Measurements from ENCODE around the gene TBCE. TPM values are rescaled to one million over a fixed set of nuclear protein-coding genes. Genes with fewer than 3 reads are reported as not detected.
A peak's percentile ranks its signal among the peaks of the same experiment; 100 is the strongest.
"Not testable (repeated sequence)": the region's sequence is repeated elsewhere in the genome, so short reads cannot be mapped to it uniquely, and the experiment has no call there.

Gene TBCE
- total RNA-seq, 4 donors from 2014 or later = 11.2 to 18.6 (median 14.6) TPM

GRCh38 chr1:235366286-235366685 is 941 bp upstream of the TBCE start:
- no peak for DNase-seq
- Histone ChIP-seq H3K4me3 (no peak overlapping the region), H3K27ac (peak overlapping the region in 1 of 4 donors; percentile 94), H3K27me3 (no peaks in the 10 kb centered on the region), H3K36me3 (peaks cover 0 to 2% (median 0%) of the 10 kb centered on the region in 3 donors), H3K4me1 (peaks cover 3 to 17% (median 5%) of the 10 kb centered on the region in 3 donors), H3K9me3 (no peaks in the 10 kb centered on the region)
- TF ChIP-seq CTCF (IDR thresholded peaks at IDR 0.05) = no peak
- TF ChIP-seq POLR2A (IDR thresholded peaks at IDR 0.05) = no peak
- intact Hi-C loops (cut with DNase I) = no loop called here
- WGBS, 2 donors = 78 to 89% methylated on average over 5 of the region's 5 CpGs

GRCh38 chr1:235368428-235368827 is 1.2 kb downstream of the TBCE start:
- Histone ChIP-seq H3K27me3 (no peaks in the 10 kb centered on the region), H3K27ac (no peak overlapping the region), H3K4me3 (peak overlapping the region in 1 of 4 donors; percentile 82), H3K36me3 (peaks cover 0 to 14% (median 0%) of the 10 kb centered on the region in 3 donors), H3K4me1 (peaks cover 3 to 17% (median 5%) of the 10 kb centered on the region in 3 donors), H3K9me3 (no peaks in the 10 kb centered on the region)
- TF ChIP-seq CTCF (IDR thresholded peaks at IDR 0.05) (no peak), POLR2A (IDR thresholded peaks at IDR 0.05) (no peak)
- 72 to 77% methylated on average over 4 to 5 of the region's 5 CpGs for WGBS, 2 donors
- intact Hi-C loops (cut with DNase I) = no loop called here
- no peak for DNase-seq

GRCh38 chr1:235369802-235370201 is 2.6 kb downstream of the TBCE start:
- no peak overlapping the region for H3K4me3 ChIP-seq
- no peak for DNase-seq
- no peaks in the 10 kb centered on the region for H3K9me3 ChIP-seq
- H3K27ac ChIP-seq = no peak overlapping the region
- H3K4me1 ChIP-seq = peaks cover 3 to 17% (median 5%) of the 10 kb centered on the region in 3 donors
- 86 to 92% methylated on average over 5 of the region's 5 CpGs for WGBS, 2 donors
- TF ChIP-seq POLR2A (IDR thresholded peaks at IDR 0.05) = no peak
- TF ChIP-seq CTCF (IDR thresholded peaks at IDR 0.05) = no peak
- intact Hi-C loops (cut with DNase I) = no loop called here
- peaks cover 0 to 20% (median 0%) of the 10 kb centered on the region in 3 donors for H3K36me3 ChIP-seq
- H3K27me3 ChIP-seq = no peaks in the 10 kb centered on the region

GRCh38 chr1:235375919-235376605 is 8.8 kb downstream of the TBCE start:
- H3K36me3 ChIP-seq = peaks cover 0 to 55% (median 4%) of the 10 kb centered on the region in 3 donors
- intact Hi-C loops (cut with DNase I) = no loop called here

GRCh38 chr1:235378134-235378735 is 11.0 kb downstream of the TBCE start:
- DNase-seq; H3K27me3 ChIP-seq; H3K27ac ChIP-seq; H3K4me1 ChIP-seq; H3K4me3 ChIP-seq; intact Hi-C loops (cut with DNase I); H3K9me3 ChIP-seq: not testable (repeated sequence)
- H3K36me3 ChIP-seq = peaks cover 0 to 48% (median 6%) of the 10 kb centered on the region in 3 donors
- WGBS, 2 donors = 83 to 90% methylated on average over 11 of the region's 11 CpGs

More at GRCh38 chr1:235375919-235376605, 8.8 kb downstream of the TBCE start:
- H3K27me3 ChIP-seq = no peaks in the 10 kb centered on the region
- no peak for DNase-seq
- no peaks in the 10 kb centered on the region for H3K9me3 ChIP-seq
- H3K4me1 ChIP-seq = no peaks in the 10 kb centered on the region
- no peak overlapping the region for H3K4me3 ChIP-seq
- 96 to 100% methylated on average over 6 of the region's 6 CpGs for WGBS, 2 donors
- TF ChIP-seq POLR2A (IDR thresholded peaks at IDR 0.05) = no peak
- TF ChIP-seq CTCF (IDR thresholded peaks at IDR 0.05) = no peak
- no peak overlapping the region for H3K27ac ChIP-seq

- H3K4me1 ChIP-seq; DNase-seq; H3K9me3 ChIP-seq; H3K4me3 ChIP-seq; H3K27me3 ChIP-seq; intact Hi-C loops (cut with DNase I); H3K27ac ChIP-seq: not testable (repeated sequence)
- WGBS, 2 donors = no CpG with 5 or more reads among the region's 3 CpGs
- peaks cover 0 to 36% (median 6%) of the 10 kb centered on the region in 3 donors for H3K36me3 ChIP-seq
Measured at GRCh38 chr1:235381955-235382739, 14.9 kb downstream of the TBCE start.

- H3K4me3 ChIP-seq; DNase-seq; H3K9me3 ChIP-seq; intact Hi-C loops (cut with DNase I); H3K27me3 ChIP-seq; H3K27ac ChIP-seq; H3K4me1 ChIP-seq: not testable (repeated sequence)
- WGBS, 2 donors = 95 to 100% methylated on average over 1 of the region's 1 CpG
- peaks cover 0 to 11% (median 6%) of the 10 kb centered on the region in 3 donors for H3K36me3 ChIP-seq
Measured at GRCh38 chr1:235385633-235386032, 18.4 kb downstream of the TBCE start.
